ENCODE measurements around the gene KIAA0825.
"Not testable (repeated sequence)": the region's sequence is repeated elsewhere in the genome, so short reads cannot be mapped to it uniquely, and the experiment has no call there.

The KIAA0825 gene

DNA sequence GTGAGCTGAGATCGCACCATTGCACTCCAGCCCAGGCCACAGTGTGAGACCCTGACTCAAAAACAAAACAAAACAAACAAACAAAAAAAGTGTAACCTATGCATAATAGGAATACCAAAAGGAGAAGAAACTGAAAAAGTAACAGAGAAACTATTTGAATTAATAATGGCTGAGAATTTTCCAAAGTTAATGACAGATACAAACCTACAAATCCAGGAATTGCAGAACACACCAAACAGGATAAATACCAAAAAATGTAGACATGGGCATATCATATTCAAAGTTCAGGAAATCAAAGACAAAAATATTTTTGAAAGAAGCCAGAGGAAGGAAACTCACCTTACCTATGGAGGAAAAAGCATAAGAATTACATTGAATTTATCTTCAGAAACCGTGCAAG lies 493.3 kb downstream of the KIAA0825 start:
- DNase-seq (ENCODE audit: low read depth in 2 of 3, low spot score in 2 of 3): no peak

DNA sequence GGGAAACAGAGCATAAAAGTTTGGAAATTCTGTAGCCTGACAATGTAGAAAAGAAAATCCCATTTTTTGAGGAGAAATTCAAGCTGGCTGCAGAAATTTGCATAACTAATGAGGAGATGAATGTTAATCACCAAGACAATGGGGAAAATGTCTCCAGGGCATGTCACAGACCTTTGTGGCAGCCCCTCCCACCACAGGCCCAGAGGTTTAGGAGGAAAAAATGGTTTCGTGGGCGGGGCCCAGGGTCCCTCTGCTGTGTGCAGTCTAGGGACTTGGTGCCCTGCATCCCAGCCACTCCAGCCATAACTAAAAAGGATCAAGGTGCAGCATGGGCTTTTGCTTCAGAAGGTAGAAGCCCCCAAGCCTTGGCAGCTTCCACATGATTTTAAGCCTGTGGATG lies 502.1 kb downstream of the KIAA0825 start:
- DNase-seq (ENCODE audit: low read depth in 2 of 3, low spot score in 2 of 3): not testable (repeated sequence)

DNA sequence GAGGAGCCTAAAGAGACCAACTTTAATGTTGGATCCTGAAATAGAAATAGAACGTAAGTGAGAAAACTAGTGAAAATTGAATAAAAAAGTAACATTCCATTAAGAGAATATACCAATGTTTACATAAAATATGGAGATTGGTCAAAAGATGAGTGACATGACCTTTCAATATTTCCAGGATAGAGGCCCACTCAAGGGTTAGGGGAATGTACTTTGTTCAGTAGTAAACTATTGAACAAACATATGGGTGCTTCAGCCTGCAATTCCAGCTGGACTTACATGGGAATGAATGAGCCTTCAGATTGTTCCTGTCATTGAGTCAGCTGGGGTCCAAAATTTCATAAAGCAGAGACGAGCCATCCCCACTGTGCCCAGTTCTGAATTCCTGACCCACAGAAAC lies 505.3 kb downstream of the KIAA0825 start:
- DNase-seq (ENCODE audit: low read depth in 2 of 3, low spot score in 2 of 3): no peak

DNA sequence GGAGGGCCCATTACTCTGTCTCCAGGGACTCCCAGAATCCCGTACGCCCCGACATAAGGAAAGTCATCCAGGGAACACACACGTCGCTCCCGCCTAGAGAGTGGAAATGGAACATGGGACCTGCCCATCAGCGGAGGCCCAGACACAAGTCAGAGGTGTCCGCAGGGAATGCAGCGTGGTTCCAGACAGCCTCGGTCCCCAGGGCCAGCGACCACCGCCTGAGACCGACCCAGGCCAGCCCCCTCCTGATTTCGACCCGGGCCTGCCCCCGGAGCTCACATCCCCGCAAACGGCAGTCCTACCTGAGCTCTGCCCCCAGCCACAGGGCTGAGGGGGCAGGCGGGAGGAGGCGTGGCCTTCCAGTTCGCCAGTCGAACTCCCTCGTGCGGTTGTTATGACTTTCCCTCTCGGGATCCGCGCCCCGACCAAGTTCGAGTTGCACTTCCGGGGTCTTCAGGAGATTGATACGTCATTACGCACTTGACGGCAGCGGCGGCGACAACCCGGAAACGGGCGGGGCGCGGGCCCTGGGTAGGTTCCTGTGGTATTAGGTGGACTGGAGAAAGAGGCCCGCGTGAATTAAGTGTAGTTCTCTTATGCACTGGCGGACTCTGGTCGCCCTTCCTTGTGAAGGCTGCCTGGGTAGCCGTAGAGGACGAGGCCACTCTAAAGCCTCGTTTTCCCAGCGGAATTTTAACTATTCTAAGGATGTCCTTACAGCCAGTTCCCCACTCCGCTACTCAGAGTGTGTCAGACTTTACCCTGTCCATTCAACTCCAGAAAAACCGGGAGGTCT lies 507.0 kb downstream of the KIAA0825 start:
- DNase-seq (ENCODE audit: low read depth in 2 of 3, low spot score in 2 of 3): peak; percentile 70 to 80 (median 74)

DNA sequence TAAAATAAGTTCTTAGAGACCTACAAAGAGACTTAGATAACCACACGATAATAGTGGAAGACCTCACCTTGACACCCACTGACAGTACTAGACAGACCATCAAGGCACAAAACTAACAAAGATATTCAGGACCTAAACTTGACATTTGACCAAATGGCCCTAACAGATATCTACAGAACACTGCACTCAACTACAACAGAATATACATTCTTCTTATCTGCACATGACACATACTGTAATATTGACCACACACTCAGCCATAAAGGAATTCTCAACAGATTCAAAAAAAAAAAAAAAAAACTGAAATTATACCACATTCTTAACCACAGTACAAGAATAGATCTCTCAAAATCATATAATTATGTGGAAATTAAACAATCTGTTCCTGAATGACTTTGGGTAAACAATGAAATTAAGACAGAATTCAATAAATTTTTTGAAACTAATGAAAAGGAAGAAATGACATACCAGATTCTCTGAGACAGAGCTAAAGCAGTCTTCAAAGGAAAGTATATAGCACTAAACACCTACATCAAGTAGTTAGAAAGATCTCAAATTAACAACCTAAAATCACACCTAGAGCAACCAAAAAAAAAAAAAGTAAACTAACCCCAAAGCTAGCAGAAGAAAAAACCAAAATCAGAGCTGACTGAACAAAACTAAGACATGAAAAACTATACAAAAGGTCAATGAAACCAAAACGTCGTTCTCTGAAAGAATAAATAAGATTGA lies 514.7 kb downstream of the KIAA0825 start:
- no peak for DNase-seq (ENCODE audit: low read depth in 2 of 3, low spot score in 2 of 3)
